Loucy (cell line): ENCODE measurements around the gene TRIM3.

Experiments
- H2AFZ ChIP-seq: fragments of 200-600 bp; sonication (generic); 2 replicates; pipeline ENCODE4 v1.6.0; 2016; ENCODE audit warnings: antibody characterized with exemption, mild to moderate bottlenecking, low read length, moderate library complexity
- H3F3A ChIP-seq: fragments of 200-600 bp; 2 replicates; pipeline ENCODE4 v1.6.0; 2016; ENCODE audit warnings: antibody characterized with exemption, low read depth, mild to moderate bottlenecking
- H3K27me3 ChIP-seq: fragments of 200-600 bp; sonication (generic); 2 replicates; pipeline ENCODE4 v1.6.1; 2014; ENCODE audit warnings: low read length, mild to moderate bottlenecking; ENCODE audit not compliant: insufficient read depth, poor library complexity, severe bottlenecking
- H3K36me3 ChIP-seq: fragments of 200-600 bp; sonication (generic); 2 replicates; pipeline ENCODE4 v1.6.1; 2016; ENCODE audit warnings: low read length; ENCODE audit not compliant: insufficient read depth
- H3K4me1 ChIP-seq: fragments of 200-600 bp; sonication (generic); 2 replicates; pipeline ENCODE4 v1.5.1; 2014; ENCODE audit warnings: low read length, mild to moderate bottlenecking; ENCODE audit not compliant: insufficient read depth, poor library complexity, severe bottlenecking
- H3K4me2 ChIP-seq: fragments of 200-600 bp; sonication (generic); 2 replicates; pipeline ENCODE4 v1.6.0; 2014; ENCODE audit warnings: antibody characterized with exemption, low read length, low read depth, mild to moderate bottlenecking; ENCODE audit not compliant: poor library complexity, severe bottlenecking
- H3K4me3 ChIP-seq: fragments of 200-600 bp; sonication (generic); 2 replicates; pipeline ENCODE4 v1.5.1; 2014; ENCODE audit warnings: low read length, mild to moderate bottlenecking, mixed read lengths; ENCODE audit not compliant: poor library complexity, severe bottlenecking
- H3K79me2 ChIP-seq: fragments of 200-600 bp; sonication (generic); 2 replicates; pipeline ENCODE4 v1.6.1; 2014; ENCODE audit warnings: low read length; ENCODE audit not compliant: insufficient read depth
- H3K9ac ChIP-seq: fragments of 200-600 bp; sonication (generic); 2 replicates; pipeline ENCODE4 v1.6.0; 2014; ENCODE audit warnings: mild to moderate bottlenecking, low read depth, low read length, moderate library complexity; ENCODE audit not compliant: poor library complexity, severe bottlenecking
- H3K9me2 ChIP-seq: fragments of 200-600 bp; sonication (generic); replicated peaks from 2 replicates; pipeline ENCODE4 v1.6.1; 2016; ENCODE audit warnings: low read depth, low read length, mixed read lengths
- H3K9me3 ChIP-seq: fragments of 200-600 bp; sonication (generic); 2 replicates; pipeline ENCODE4 v1.6.1; 2014; ENCODE audit warnings: mild to moderate bottlenecking, antibody characterized with exemption, low read length, low read depth; ENCODE audit not compliant: insufficient read depth
- H4K20me1 ChIP-seq: fragments of 200-600 bp; sonication (generic); 2 replicates; pipeline ENCODE4 v1.6.0; 2014; ENCODE audit warnings: antibody characterized with exemption, low read length, mild to moderate bottlenecking; ENCODE audit not compliant: insufficient read depth, poor library complexity, severe bottlenecking
- CTCF ChIP-seq: fragments of 200-600 bp; sonication (generic); conservative IDR thresholded peaks from 2 replicates; pipeline ENCODE4 v1.5.1; 2014; ENCODE audit warnings: mild to moderate bottlenecking, antibody characterized with exemption, low read length
- EZH2phosphoT487 ChIP-seq: fragments of 200-600 bp; IDR thresholded peaks from 2 replicates; pipeline ENCODE4 v1.6.1; 2018; ENCODE audit warnings: antibody characterized with exemption, mild to moderate bottlenecking, moderate library complexity, borderline replicate concordance

Gene TRIM3

GRCh38 chr11:6405052-6405667 lies 68.6 kb downstream of the TRIM3 start:
- Histone ChIP-seq H3K9me2 (no peaks in the 10 kb centered on the region), H3K4me2 (no peak overlapping the region), H2AFZ (no peak overlapping the region), H3F3A (no peaks in the 10 kb centered on the region), H3K4me1 (peaks cover 34% of the 10 kb centered on the region), H3K36me3 (no peaks in the 10 kb centered on the region), H4K20me1 (no peaks in the 10 kb centered on the region), H3K4me3 (no peak overlapping the region), H3K79me2 (no peaks in the 10 kb centered on the region), H3K9me3 (no peaks in the 10 kb centered on the region), H3K27me3 (no peaks in the 10 kb centered on the region), H3K9ac (no peak overlapping the region)
- no peak for TF ChIP-seq EZH2phosphoT487
- TF ChIP-seq CTCF = no peak

DNA sequence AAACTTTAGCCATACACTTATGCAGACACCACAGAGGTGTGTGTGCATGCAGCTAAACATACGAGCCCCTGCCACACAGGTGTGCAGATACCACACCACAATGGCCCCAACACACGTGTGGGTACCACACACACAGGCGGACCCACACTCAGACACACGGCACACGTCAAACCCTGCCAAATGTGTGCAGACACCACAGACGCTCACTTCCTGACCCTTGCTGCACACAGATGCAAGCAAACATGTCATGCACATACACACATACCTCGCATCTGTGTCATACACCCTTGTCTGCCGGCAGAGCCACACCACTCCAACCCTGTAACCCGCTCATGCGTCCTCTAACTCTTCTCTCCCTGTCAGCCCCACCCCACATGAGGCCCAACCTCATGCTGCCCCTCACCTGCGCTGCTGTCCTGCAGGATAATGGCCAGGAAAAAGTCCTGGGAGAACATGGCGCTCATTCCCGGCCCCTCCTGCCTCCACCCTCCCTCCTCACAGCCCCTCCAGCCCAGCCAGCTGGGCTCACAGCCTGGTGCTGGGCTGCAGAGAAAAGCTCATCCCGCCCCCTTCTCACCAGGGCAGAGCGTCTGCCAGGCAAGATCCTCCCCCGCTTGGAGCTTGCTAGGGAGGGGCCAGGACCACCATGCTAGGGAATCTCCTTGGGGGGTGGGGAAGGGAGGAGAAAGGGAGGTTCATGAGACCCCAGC lies 69.2 kb downstream of the TRIM3 start:
- Histone ChIP-seq H3K4me3 (no peak overlapping the region), H3K36me3 (no peaks in the 10 kb centered on the region), H3F3A (no peaks in the 10 kb centered on the region), H4K20me1 (no peaks in the 10 kb centered on the region), H3K27me3 (no peaks in the 10 kb centered on the region), H3K9ac (no peak overlapping the region), H3K9me3 (no peaks in the 10 kb centered on the region), H3K4me2 (no peak overlapping the region), H3K79me2 (no peaks in the 10 kb centered on the region), H3K9me2 (no peaks in the 10 kb centered on the region), H2AFZ (no peak overlapping the region), H3K4me1 (peaks cover 34% of the 10 kb centered on the region)
- TF ChIP-seq CTCF = no peak

DNA sequence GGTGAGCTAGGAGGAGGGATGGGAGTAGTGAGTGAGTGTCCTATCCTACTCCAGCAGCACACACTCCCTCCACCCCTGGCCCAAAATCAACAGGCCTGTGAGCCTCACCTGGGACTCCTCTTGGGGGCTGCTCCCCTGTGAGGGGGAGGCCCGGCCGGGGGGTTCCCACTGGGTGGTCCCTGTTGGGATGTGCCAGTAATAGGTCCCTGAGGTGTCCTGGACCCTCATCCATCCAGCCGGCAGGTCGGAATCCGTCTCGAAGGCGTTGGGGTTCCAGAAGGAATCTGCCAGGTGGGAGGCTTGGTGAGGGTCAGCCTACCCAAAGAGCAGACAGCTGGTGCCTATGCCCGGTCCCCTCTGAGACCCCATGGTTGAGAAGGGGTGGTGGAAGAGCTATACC lies 70.2 kb downstream of the TRIM3 start:
- H3K27me3 ChIP-seq = no peaks in the 10 kb centered on the region
- no peaks in the 10 kb centered on the region for H3F3A ChIP-seq
- no peaks in the 10 kb centered on the region for H3K36me3 ChIP-seq
- TF ChIP-seq CTCF (no peak), EZH2phosphoT487 (no peak)
- no peaks in the 10 kb centered on the region for H3K79me2 ChIP-seq
- H3K9ac ChIP-seq = peak overlapping the region; percentile 49
- H3K9me3 ChIP-seq = no peaks in the 10 kb centered on the region
- H3K4me1 ChIP-seq = peaks cover 34% of the 10 kb centered on the region
- peak overlapping the region; percentile 98 for H3K4me2 ChIP-seq
- H3K9me2 ChIP-seq = no peaks in the 10 kb centered on the region
- H4K20me1 ChIP-seq = no peaks in the 10 kb centered on the region
- H2AFZ ChIP-seq = no peak overlapping the region
- peak overlapping the region; percentile 71 for H3K4me3 ChIP-seq
